Pancreas (tissue), 10 donors: ENCODE data around the gene FLYWCH2. TPM values are rescaled to one million over a fixed set of nuclear protein-coding genes. Genes with fewer than 3 reads are reported as not detected.

ENCODE experiments used
- ATAC-seq, 4 donors: fragments of 200-7000 bp; cut with Tn5 transposase; one replicate each; pipeline versions ENCODE4 v1.8.0 to v1.9.1; 2020; ENCODE audit warnings: mild to moderate bottlenecking in 4 of 4, moderate library complexity in 4 of 4
- DNase-seq, 6 donors: peaks; one replicate each; pipeline ENCODE4 v3.0.0-alpha.2; 2020
- FAIRE-seq: peaks from 2 replicates; lab custom pipeline; 2012; peaks lifted over from hg19 to GRCh38; lab: Jason Lieb, UNC
- H3K27ac ChIP-seq, 4 donors: fragments of 200-600 bp; sonication (generic); 1 replicate in 3 of 4; 2 replicates in 1 of 4; pipeline versions ENCODE4 v1.5.0 to v1.8.0; 2020
- H3K27me3 ChIP-seq, 4 donors: fragments of 200-600 bp; one replicate each; pipeline ENCODE4 v1.8.0; 2021
- H3K36me3 ChIP-seq, 3 donors: fragments of 200-600 bp; sonication (generic) in 1 of 3; one replicate each; pipeline versions ENCODE4 v1.5.0 to v1.8.0; 2020 to 2021
- H3K4me1 ChIP-seq, 3 donors: fragments of 200-600 bp; one replicate each; pipeline ENCODE4 v1.8.0; 2021
- H3K4me3 ChIP-seq, 4 donors: fragments of 200-600 bp; sonication (generic) in 2 of 4; one replicate each; pipeline versions ENCODE4 v1.5.0 to v1.8.0; 2020 to 2021
- H3K9me3 ChIP-seq, 4 donors: fragments of 200-600 bp; one replicate each; pipeline ENCODE4 v1.8.0; 2021
- WGBS, 2 donors: extraction: QIAGEN DNeasy Blood & Tissue Kit; methylation state at CpG; one replicate each; pipeline ENCODE4 v1.1.7; 2013; 5-methylcytosine and 5-hydroxymethylcytosine counted together
- intact Hi-C, 3 donors: fragments of 100-400 bp; cut with DNase I; formaldehyde crosslinking; loops; one replicate each; pipeline versions ENCODE4 v1.11.1 to v1.14.2; 2022
- polyA plus RNA-seq, 2 donors: library from polyadenylated mRNA; stranded (reverse); fragments of 200-250 nt; gene quantifications; one replicate each; pipeline ENCODE4 v1.2.3, GENCODE V29; 2013
- total RNA-seq, 6 donors: library from RNA; stranded (reverse); fragmentation: NEBNext Ultra II Directional in 4 of 6; extraction: Animal tissue kit (Norgen Biotek cat#: 25700) in 4 of 6; gene quantifications; one replicate each; pipeline versions ENCODE4 v1.2.1 to v1.2.4, GENCODE V29; 2021 to 2023
- TF ChIP-seq, protein P1 (sequence below), 4 donors: fragments of 200-600 bp; sonication (generic) in 3 of 4; IDR thresholded peaks; one replicate each; pipeline versions ENCODE4 v1.5.0 to v1.8.0; 2021; ENCODE audit warnings: antibody characterized with exemption in 4 of 4
- donor health status: healthy with polysubstance abuse.
- donor health status: DM: no; HTN: no; CAD: no; lungs with moderate emphysema.
- donor health status: DM: no; HTN: no; CAD: no.
- donor health status: control.
- donor health status: control.
- donor health status: Bipolar disorder and iron deficiency.
- donor health status: DM: yes; HTN: yes; CAD: no.
- donor health status: DM: no; HTN: no; CAD: no.
- donor health status: DM: no; HTN: no; CAD: no.
- donor health status: DM: yes; HTN: yes; CAD: no.

Gene FLYWCH2
- total and polyA plus RNA-seq, 8 donors, result 5.8 to 26.1 (median 8.4) TPM

DNA sequence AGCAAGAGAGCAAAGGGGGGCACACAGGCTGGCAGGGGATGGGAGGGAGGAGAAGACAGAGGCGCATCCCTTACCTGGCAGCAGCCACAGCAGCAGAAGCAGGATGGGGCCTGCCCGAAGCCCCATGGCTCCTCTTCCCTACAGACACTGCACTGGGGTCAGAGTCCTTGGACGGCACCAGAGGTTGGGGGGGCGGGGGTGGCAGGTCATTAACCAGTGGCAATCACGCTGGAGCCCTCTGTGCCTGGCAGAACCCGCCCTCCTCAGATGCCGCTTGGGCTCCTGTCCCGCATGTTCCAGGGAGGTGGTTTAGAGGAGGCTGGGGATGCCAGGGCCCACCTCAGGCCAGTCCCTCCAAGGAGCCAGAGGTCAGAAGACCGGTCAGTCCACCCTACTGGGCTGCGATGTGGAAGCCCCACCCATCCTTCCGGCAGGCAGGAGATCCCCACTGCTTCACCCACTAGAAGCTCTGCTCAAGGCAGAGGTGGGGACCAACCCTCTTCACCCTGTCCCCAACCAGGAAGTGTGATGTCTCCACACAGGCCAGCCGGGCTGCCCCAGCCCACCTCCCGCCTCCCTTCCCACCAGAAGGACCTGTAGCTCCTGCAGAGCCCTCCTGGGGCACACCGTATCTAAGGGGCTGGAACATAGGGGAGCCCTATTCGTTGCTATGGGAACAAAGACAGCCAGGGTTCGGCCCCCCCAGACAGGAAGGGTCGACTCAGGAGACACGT lies 41.2 kb upstream of the FLYWCH2 start:
- H3K4me3 ChIP-seq, result peak overlapping the region in 2 of 4 donors; percentile 13 to 23
- FAIRE-seq, result no peak
- peaks cover 0 to 5% (median 0%) of the 10 kb centered on the region in 3 donors for H3K4me1 ChIP-seq
- no peaks in the 10 kb centered on the region for H3K36me3 ChIP-seq
- TF ChIP-seq, protein P1, sequence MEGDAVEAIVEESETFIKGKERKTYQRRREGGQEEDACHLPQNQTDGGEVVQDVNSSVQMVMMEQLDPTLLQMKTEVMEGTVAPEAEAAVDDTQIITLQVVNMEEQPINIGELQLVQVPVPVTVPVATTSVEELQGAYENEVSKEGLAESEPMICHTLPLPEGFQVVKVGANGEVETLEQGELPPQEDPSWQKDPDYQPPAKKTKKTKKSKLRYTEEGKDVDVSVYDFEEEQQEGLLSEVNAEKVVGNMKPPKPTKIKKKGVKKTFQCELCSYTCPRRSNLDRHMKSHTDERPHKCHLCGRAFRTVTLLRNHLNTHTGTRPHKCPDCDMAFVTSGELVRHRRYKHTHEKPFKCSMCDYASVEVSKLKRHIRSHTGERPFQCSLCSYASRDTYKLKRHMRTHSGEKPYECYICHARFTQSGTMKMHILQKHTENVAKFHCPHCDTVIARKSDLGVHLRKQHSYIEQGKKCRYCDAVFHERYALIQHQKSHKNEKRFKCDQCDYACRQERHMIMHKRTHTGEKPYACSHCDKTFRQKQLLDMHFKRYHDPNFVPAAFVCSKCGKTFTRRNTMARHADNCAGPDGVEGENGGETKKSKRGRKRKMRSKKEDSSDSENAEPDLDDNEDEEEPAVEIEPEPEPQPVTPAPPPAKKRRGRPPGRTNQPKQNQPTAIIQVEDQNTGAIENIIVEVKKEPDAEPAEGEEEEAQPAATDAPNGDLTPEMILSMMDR (IDR thresholded peaks at IDR 0.05), result no peak
- DNase-seq, result no peak
- no peak overlapping the region for H3K27ac ChIP-seq
- no peak for ATAC-seq
- WGBS, 2 donors, result 71 to 86% methylated on average over 16 to 18 of the region's 18 CpGs
- intact Hi-C loops, result loop anchor here in 1 of 3 donors (2.0 kb wide), 1 partner anchor 27 kb away; no protein-coding TSS in a partner anchor
- no peaks in the 10 kb centered on the region for H3K27me3 ChIP-seq
- H3K9me3 ChIP-seq, result no peaks in the 10 kb centered on the region

DNA sequence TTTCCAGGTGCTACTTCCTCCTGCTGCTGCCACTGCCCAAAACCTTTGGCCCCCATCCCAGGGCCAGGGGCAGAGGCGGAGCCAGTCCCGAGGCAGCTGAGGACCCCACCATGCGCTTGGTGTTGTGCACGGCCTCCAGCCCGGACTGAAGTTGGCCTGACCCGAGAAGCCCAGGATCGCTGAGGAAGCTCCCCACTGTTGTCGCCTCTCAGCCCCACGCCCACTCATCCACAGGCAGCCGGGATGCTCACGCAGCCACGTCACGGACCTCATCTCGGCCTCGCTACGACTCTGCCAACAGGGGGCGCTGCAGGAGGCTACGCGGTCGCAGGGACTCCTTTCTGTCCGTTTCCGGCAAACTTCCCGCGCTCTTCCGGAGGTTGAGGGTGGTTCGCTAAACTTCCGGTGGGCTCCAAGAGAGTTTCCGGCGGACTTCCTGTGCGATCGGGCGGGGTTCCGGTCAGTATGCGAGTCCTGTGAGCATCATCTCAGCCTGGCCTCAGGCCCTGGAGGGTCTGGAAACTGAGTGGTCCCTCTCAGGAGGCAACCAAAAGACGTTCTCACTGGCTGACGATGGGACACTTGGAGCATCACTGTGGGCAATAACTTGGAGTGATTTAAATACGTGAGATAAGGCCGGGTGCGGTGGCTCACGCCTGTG lies 40.5 kb upstream of the FLYWCH2 start:
- DNase-seq (peak in 5 of 6 donors; percentile 35 to 78 (median 69)), ATAC-seq (peak; percentile 32 to 74 (median 54)), FAIRE-seq (no peak)
- Histone ChIP-seq H3K4me1 (peaks cover 0 to 5% (median 0%) of the 10 kb centered on the region in 3 donors), H3K36me3 (no peaks in the 10 kb centered on the region), H3K27me3 (no peaks in the 10 kb centered on the region), H3K9me3 (no peaks in the 10 kb centered on the region), H3K27ac (no peak overlapping the region), H3K4me3 (peak overlapping the region in 2 of 4 donors; percentile 13 to 23)
- intact Hi-C loops, result no loop called here
- TF ChIP-seq, protein P1 (IDR thresholded peaks at IDR 0.05), result peak; percentile 17 to 56 (median 28)
- WGBS, 2 donors, result 24 to 41% methylated on average over 40 of the region's 40 CpGs

DNA sequence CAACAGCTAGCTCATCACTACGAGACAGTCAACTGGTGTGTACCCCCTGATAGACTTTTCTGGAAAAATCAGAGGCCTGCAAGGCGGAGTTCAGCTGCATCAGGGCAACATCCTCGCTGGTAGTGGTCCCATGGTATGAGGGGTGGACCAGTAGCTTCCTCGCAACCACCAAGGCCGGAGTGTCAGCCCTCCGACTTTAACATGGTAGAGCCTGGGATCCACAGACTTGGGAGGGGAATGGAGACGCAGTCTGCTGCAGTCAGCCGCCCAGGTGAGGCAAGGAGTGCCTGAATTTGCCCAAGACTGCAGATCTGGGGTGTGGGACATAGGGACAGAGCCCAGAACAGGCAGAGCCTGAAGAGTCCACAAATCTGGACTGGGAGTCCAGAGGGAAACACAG lies 39.5 kb upstream of the FLYWCH2 start:
- DNase-seq (no peak), FAIRE-seq (no peak), ATAC-seq (no peak)
- no peaks in the 10 kb centered on the region for H3K9me3 ChIP-seq
- H3K36me3 ChIP-seq, result no peaks in the 10 kb centered on the region
- 79 to 88% methylated on average over 8 of the region's 8 CpGs for WGBS, 2 donors
- TF ChIP-seq, protein P1 (IDR thresholded peaks at IDR 0.05), result no peak
- peaks cover 0 to 5% (median 0%) of the 10 kb centered on the region in 3 donors for H3K4me1 ChIP-seq
- intact Hi-C loops, result no loop called here
- H3K4me3 ChIP-seq, result no peak overlapping the region
- no peaks in the 10 kb centered on the region for H3K27me3 ChIP-seq
- H3K27ac ChIP-seq, result no peak overlapping the region

DNA sequence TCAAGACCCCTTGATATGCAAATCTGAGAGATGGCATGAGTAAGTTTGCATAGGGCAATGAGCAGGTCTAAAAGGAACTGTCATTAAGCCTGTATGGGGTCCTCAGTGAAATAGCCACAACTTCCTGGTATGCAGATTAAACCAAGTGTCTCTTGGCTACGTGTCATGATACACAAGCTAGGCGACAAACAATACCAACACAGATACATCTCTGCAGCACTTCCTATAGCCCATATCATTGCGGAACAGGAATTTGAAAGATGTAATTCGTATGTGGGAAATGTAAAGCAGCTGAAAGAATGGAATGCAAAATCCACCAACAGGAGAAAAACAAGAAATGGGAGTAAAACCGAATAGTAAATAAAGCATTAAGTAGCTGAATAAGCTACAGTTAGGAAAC lies 37.9 kb upstream of the FLYWCH2 start:
- no peak for DNase-seq
- WGBS, 2 donors, result 62 to 70% methylated on average over 5 of the region's 5 CpGs
- no peaks in the 10 kb centered on the region for H3K9me3 ChIP-seq
- no peak overlapping the region for H3K27ac ChIP-seq
- no peaks in the 10 kb centered on the region for H3K27me3 ChIP-seq
- no peak overlapping the region for H3K4me3 ChIP-seq
- ATAC-seq, result no peak
- H3K36me3 ChIP-seq, result no peaks in the 10 kb centered on the region
- peaks cover 0 to 5% (median 0%) of the 10 kb centered on the region in 3 donors for H3K4me1 ChIP-seq
- TF ChIP-seq, protein P1 (IDR thresholded peaks at IDR 0.05), result no peak
- intact Hi-C loops, result no loop called here
- FAIRE-seq, result no peak
